IMR-90 (cell line): ENCODE results near the gene GLB1L. TPM values are rescaled to one million over a fixed set of nuclear protein-coding genes. Genes with fewer than 3 reads are reported as not detected.

Experiments used
- ATAC-seq: fragments of 200-7000 bp; cut with Tn5 transposase; 2 replicates; pipeline ENCODE4 v1.9.1; 2020; ENCODE audit warnings: low read depth, mild to moderate bottlenecking, moderate library complexity
- BruUV-seq: library from RNA; stranded (reverse); fragments of 400-500 nt; replicated peaks from 2 replicates; lab custom pipeline; 2021; lab: Mats Ljungman, UMichigan
- CTCF ChIA-PET: fragments of 300-600 bp; formaldehyde crosslinking; extraction: SDS; loops from one replicate; lab custom pipeline; 2021; ENCODE audit warnings: antibody characterized with exemption; lab: Yijun Ruan, JAX
- POLR2A ChIA-PET: fragments of 300-600 bp; sonication (Branson Sonifier 250); formaldehyde crosslinking; loops from one replicate; lab custom pipeline; 2022; ENCODE audit warnings: antibody characterized with exemption; ENCODE audit not compliant: unreplicated experiment; lab: Charles Lee
- DNase-seq: peaks from one replicate; pipeline ENCODE4 v3.0.0; 2013
- H2AFZ ChIP-seq: replicated peaks from 2 replicates; pipeline ENCODE3; 2013; ENCODE audit warnings: low read length, mild to moderate bottlenecking; ENCODE audit not compliant: poor library complexity
- H2AK5ac ChIP-seq: 2 replicates; pipeline ENCODE4 v1.6.1; 2013; ENCODE audit warnings: low read depth, low read length, inconsistent platforms
- H2AK9ac ChIP-seq: replicated peaks from 2 replicates; pipeline ENCODE3; 2013; ENCODE audit warnings: mild to moderate bottlenecking, low read depth, low read length, moderate library complexity; ENCODE audit not compliant: poor library complexity
- H2BK120ac ChIP-seq: 2 replicates; pipeline ENCODE4 v1.6.1; 2013; ENCODE audit warnings: low read depth, low read length, inconsistent platforms
- H2BK15ac ChIP-seq: 3 replicates; pipeline ENCODE4 v1.6.1; 2013; ENCODE audit warnings: low read depth, low read length, inconsistent platforms
- H2BK20ac ChIP-seq: 2 replicates; pipeline ENCODE4 v1.6.1; 2013; ENCODE audit warnings: low read depth, mild to moderate bottlenecking, inconsistent platforms, low read length, moderate library complexity
- H2BK5ac ChIP-seq: 2 replicates; pipeline ENCODE4 v1.6.1; 2013; ENCODE audit warnings: mild to moderate bottlenecking, low read depth, low read length, inconsistent platforms; ENCODE audit not compliant: poor library complexity, severe bottlenecking
- H3K14ac ChIP-seq: replicated peaks from 2 replicates; pipeline ENCODE4 v1.6.1; 2013; ENCODE audit warnings: low read depth, low read length, inconsistent platforms
- H3K18ac ChIP-seq: 2 replicates; pipeline ENCODE4 v1.6.1; 2013; ENCODE audit warnings: low read depth, low read length, control low read depth
- H3K23ac ChIP-seq: 2 replicates; pipeline ENCODE4 v1.6.1; 2013; ENCODE audit warnings: low read depth, low read length, inconsistent platforms
- H3K27ac ChIP-seq: 2 replicates; pipeline ENCODE4 v1.5.1; 2013; ENCODE audit warnings: mild to moderate bottlenecking, control low read depth, low read length; ENCODE audit not compliant: insufficient read depth
- H3K27me3 ChIP-seq: 2 replicates; pipeline ENCODE4 v1.6.1; 2013; ENCODE audit warnings: low read length; ENCODE audit not compliant: control insufficient read depth, insufficient read depth
- H3K36me3 ChIP-seq: 2 replicates; pipeline ENCODE4 v1.6.1; 2013; ENCODE audit warnings: low read length, mixed read lengths; ENCODE audit not compliant: control insufficient read depth, insufficient read depth
- H3K4ac ChIP-seq: 2 replicates; pipeline ENCODE4 v1.6.1; 2013; ENCODE audit warnings: low read depth, low read length, inconsistent platforms
- H3K4me1 ChIP-seq: 2 replicates; pipeline ENCODE4 v1.6.1; 2013; ENCODE audit warnings: low read length, mixed read lengths; ENCODE audit not compliant: control insufficient read depth, insufficient read depth
- H3K4me2 ChIP-seq: 2 replicates; pipeline ENCODE4 v1.6.1; 2013; ENCODE audit warnings: low read depth, mild to moderate bottlenecking, control low read depth, low read length, moderate library complexity
- H3K4me3 ChIP-seq: 2 replicates; pipeline ENCODE4 v1.5.1; 2013; ENCODE audit warnings: low read depth, mild to moderate bottlenecking, control low read depth, low read length, moderate library complexity; ENCODE audit not compliant: insufficient read depth
- H3K56ac ChIP-seq: 2 replicates; pipeline ENCODE4 v1.6.1; 2013; ENCODE audit warnings: low read length, inconsistent platforms; ENCODE audit not compliant: insufficient read depth; ENCODE audit errors: extremely low read depth
- H3K79me1 ChIP-seq, 2 experiments: 2 replicates each; pipeline ENCODE4 v1.6.1; 2013; ENCODE audit warnings: low read length in 2 of 2, inconsistent platforms in 1 of 2, low read depth in 1 of 2
- H3K9ac ChIP-seq: 2 replicates; pipeline ENCODE4 v1.6.1; 2013; ENCODE audit warnings: low read depth, low read length, control low read depth
- H3K9me1 ChIP-seq: 2 replicates; pipeline ENCODE4 v1.6.1; 2013; ENCODE audit warnings: low read length, inconsistent platforms; ENCODE audit not compliant: insufficient read depth
- H3K9me3 ChIP-seq: 2 replicates; pipeline ENCODE4 v1.6.1; 2013; ENCODE audit warnings: low read length; ENCODE audit not compliant: control insufficient read depth, insufficient read depth
- H4K20me1 ChIP-seq: 2 replicates; pipeline ENCODE4 v1.6.1; 2013; ENCODE audit warnings: low read length, inconsistent platforms; ENCODE audit not compliant: insufficient read depth
- H4K5ac ChIP-seq: 2 replicates; pipeline ENCODE4 v1.6.1; 2013; ENCODE audit warnings: mild to moderate bottlenecking, low read depth, low read length, control low read depth
- H4K8ac ChIP-seq, 2 experiments: 2 replicates each; pipeline ENCODE4 v1.6.1; 2013; ENCODE audit warnings: low read depth in 2 of 2, low read length in 2 of 2, control low read depth in 1 of 2, inconsistent platforms in 1 of 2
- H4K91ac ChIP-seq: 2 replicates; pipeline ENCODE4 v1.6.1; 2013; ENCODE audit warnings: low read depth, low read length, inconsistent platforms; ENCODE audit not compliant: insufficient read depth
- CEBPB ChIP-seq: IDR thresholded peaks from 2 replicates; pipeline ENCODE4 v1.6.1; 2012; ENCODE audit warnings: low read depth, low read length, improper control_type of control experiment
- CTCF ChIP-seq: conservative IDR thresholded peaks from 2 replicates; pipeline ENCODE4 v1.5.1; 2012; ENCODE audit warnings: mild to moderate bottlenecking, low read depth, low read length, improper control_type of control experiment
- ELK1 ChIP-seq: fragments of 150-350 bp; IDR thresholded peaks from 2 replicates; pipeline ENCODE4 v1.6.1; 2016; ENCODE audit warnings: low read depth, mild to moderate bottlenecking, low read length, moderate library complexity, borderline replicate concordance
- FOS ChIP-seq: fragments of 150-350 bp; IDR thresholded peaks from 2 replicates; pipeline ENCODE4 v1.6.1; 2016; ENCODE audit warnings: low read depth, low read length
- POLR2A ChIP-seq: IDR thresholded peaks from 2 replicates; pipeline ENCODE4 v1.6.1; 2012; ENCODE audit warnings: mild to moderate bottlenecking, low read depth, low read length
- RAD21 ChIP-seq: IDR thresholded peaks from 2 replicates; pipeline ENCODE4 v1.6.1; 2012; ENCODE audit warnings: low read length, improper control_type of control experiment
- RFX5 ChIP-seq: IDR thresholded peaks from 2 replicates; pipeline ENCODE4 v1.8.0; 2012; ENCODE audit warnings: low read depth, mild to moderate bottlenecking, low read length, moderate library complexity
- SMC3 ChIP-seq: fragments of 150-350 bp; IDR thresholded peaks from 2 replicates; pipeline ENCODE4 v1.6.1; 2016; ENCODE audit warnings: low read depth, mild to moderate bottlenecking, antibody characterized with exemption, low read length, moderate library complexity
- USF2 ChIP-seq: fragments of 150-350 bp; IDR thresholded peaks from 2 replicates; pipeline ENCODE4 v1.6.1; 2017; ENCODE audit warnings: mild to moderate bottlenecking, antibody characterized with exemption, low read length, low read depth
- WGBS, 2 experiments: methylation state at CpG; one replicate each; pipeline versions ENCODE4 v1.1.5 to v1.1.7; 2013; ENCODE audit warnings: missing lambda C conversion rate in 2 of 2; ENCODE audit not compliant: insufficient read length in 1 of 2; ENCODE audit errors: extremely low coverage in 2 of 2; 5-methylcytosine and 5-hydroxymethylcytosine counted together
- dilution Hi-C: fragments of 300-500 bp; cut with HindIII; formaldehyde crosslinking; loops from one replicate; pipeline ENCODE4 v1.14.3; 2018; ENCODE audit warnings: low sequenced_read_pairs; ENCODE audit not compliant: unreplicated experiment
- in situ Hi-C: fragments of 300-500 bp; cut with MboI; formaldehyde crosslinking; loops from 3 replicates; pipeline ENCODE4 v1.14.3; 2019; ENCODE audit warnings: low sequenced_read_pairs, inconsistent platforms, mixed read lengths
- intact Hi-C: fragments of 100-400 bp; cut with micrococcal nuclease; formaldehyde crosslinking; loops from 2 replicates; pipeline ENCODE4 v1.10.0; 2022
- polyA plus RNA-seq, 3 experiments: library from polyadenylated mRNA; depleted of rRNA; stranded (reverse); fragments of >200 nt; gene quantifications; 2 replicates each; pipeline ENCODE4 v1.2.3, GENCODE V29; 2012; ENCODE audit warnings: low replicate concordance in 1 of 3
- total RNA-seq: library from RNA; depleted of rRNA; stranded (reverse); fragments of >200 nt; gene quantifications from 2 replicates; pipeline ENCODE4 v1.2.3, GENCODE V29; 2012

Gene GLB1L
- total and polyA plus RNA-seq, 2 of the 4 experiments (the other 2 are of a cell fraction), result 4.1 to 6.2 TPM

DNA sequence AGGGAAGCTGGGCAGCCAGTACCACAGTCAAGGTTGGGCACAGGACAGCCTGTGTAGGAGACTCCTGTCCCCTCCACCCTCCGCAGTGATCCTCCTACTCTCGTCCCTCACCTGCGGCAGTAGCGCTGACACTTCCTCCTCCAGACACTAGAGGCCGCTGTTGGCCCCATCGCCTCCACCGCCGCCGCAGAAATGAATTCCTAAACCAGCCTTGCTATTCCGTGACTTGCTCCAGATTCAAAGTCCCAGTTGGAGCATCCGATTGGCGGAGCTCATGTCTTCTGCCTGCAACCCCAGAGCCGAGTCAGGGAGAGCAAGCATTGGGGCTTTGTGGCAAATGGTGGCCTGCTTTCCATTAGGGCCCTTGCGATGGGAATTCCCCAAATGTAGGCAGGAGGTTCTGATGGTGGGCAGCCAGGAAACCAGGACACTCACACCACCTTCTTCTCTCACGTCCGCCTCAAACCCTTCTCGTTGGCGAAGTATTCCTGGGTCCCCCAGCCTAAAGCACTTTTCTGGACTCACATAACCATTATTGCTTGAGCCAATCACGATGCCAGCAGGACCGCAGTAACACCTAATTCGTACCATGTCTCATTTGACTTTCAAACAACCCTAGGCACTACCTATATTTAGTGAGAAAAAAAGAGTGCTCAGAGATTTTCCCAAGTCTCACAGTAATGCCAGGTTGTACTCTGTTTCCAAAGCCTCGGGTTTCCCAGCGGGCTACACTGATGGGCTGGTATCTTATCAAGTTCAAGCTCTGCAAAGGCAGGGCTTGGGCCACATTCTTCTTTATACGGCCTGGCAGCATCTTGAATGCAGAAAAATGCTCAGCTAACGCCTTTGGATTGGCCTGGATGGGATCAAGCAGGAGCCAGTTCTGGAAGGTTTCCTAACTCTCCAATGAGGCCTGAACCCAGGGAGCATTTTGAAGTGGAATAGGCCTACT lies 32.7 kb upstream of the GLB1L start:
- intact Hi-C loops (loop anchor here (1.0 to 5.0 kb wide), 3 partner anchors 16 to 101 kb away; partner anchors contain the start of genes ABCB6, CNPPD1 and RETREG2), dilution Hi-C loops (no loop called here)

More for the DNA sequence above, 32.7 kb upstream of the GLB1L start:
- ChIA-PET POLR2A (interaction anchor here (0.6 kb wide), 1 partner anchor 42 kb away, joined by 8 read pairs; no protein-coding TSS in a partner anchor), CTCF (interaction anchor here (0.6 to 3.2 kb wide), 13 partner anchors 8 to 101 kb away, joined by 3 to 29 read pairs (median 4); partner anchors contain the start of gene CNPPD1)
- peak overlapping the region; percentile 87 for H4K8ac ChIP-seq
- H2AFZ ChIP-seq, result peak overlapping the region; percentile 96
- in situ Hi-C loops, result no loop called here
- WGBS, 2 experiments, result 21% methylated on average over 13 of the region's 25 CpGs; no CpG with 5 or more reads in 1 of the 2 experiments
- H4K20me1 ChIP-seq, result no peaks in the 10 kb centered on the region
- peaks cover 16 to 30% of the 10 kb centered on the region in 2 experiments for H3K79me1 ChIP-seq
- H2BK20ac ChIP-seq, result peak overlapping the region; percentile 91
- peak overlapping the region; percentile 67 for H4K91ac ChIP-seq
- BruUV-seq, result no TSS peak
- DNase-seq (peak; percentile 80), ATAC-seq (peak; percentile 3)
- peak overlapping the region; percentile 90 for H2AK9ac ChIP-seq
- H3K4me1 ChIP-seq, result peaks cover 22% of the 10 kb centered on the region
- peak; percentile 53; the same call in 1 of the 2 replicates for TF ChIP-seq POLR2A
- peak; percentile 14; the same call in 1 of the 2 replicates for TF ChIP-seq USF2
- TF ChIP-seq RFX5, result no peak
- TF ChIP-seq RAD21, result peak; percentile 82
- no peak for TF ChIP-seq CEBPB
- peak; percentile 78 for TF ChIP-seq SMC3
- TF ChIP-seq ELK1, result no peak
- peak; percentile 97 for TF ChIP-seq CTCF
- TF ChIP-seq FOS, result no peak
- peaks cover 23% of the 10 kb centered on the region for H3K36me3 ChIP-seq
- H3K9me1 ChIP-seq, result peaks cover 17% of the 10 kb centered on the region
- H2AK5ac ChIP-seq, result peak overlapping the region; percentile 96
- no peaks in the 10 kb centered on the region for H3K27me3 ChIP-seq
- H4K5ac ChIP-seq, result peak overlapping the region; percentile 90
- H3K9ac ChIP-seq, result peak overlapping the region; percentile 41
- H3K18ac ChIP-seq, result peak overlapping the region; percentile 68
- peak overlapping the region; percentile 85 for H3K4ac ChIP-seq
- H3K14ac ChIP-seq, result peak overlapping the region; percentile 88
- H3K4me3 ChIP-seq, result no peak overlapping the region
- H3K23ac ChIP-seq, result peak overlapping the region; percentile 83
- peak overlapping the region; percentile 73 for H3K27ac ChIP-seq
- H3K56ac ChIP-seq, result no peak overlapping the region; the same call in 1 of the 2 replicates
- no peaks in the 10 kb centered on the region for H3K9me3 ChIP-seq
- H2BK5ac ChIP-seq, result peak overlapping the region; percentile 77
- peak overlapping the region; percentile 96 for H2BK120ac ChIP-seq
- H2BK15ac ChIP-seq, result peak overlapping the region; percentile 72; the same call in 2 of the 3 replicates
- peak overlapping the region; percentile 67 for H3K4me2 ChIP-seq
